ENCODE data around the gene IFIT1B.

The IFIT1B gene

DNA sequence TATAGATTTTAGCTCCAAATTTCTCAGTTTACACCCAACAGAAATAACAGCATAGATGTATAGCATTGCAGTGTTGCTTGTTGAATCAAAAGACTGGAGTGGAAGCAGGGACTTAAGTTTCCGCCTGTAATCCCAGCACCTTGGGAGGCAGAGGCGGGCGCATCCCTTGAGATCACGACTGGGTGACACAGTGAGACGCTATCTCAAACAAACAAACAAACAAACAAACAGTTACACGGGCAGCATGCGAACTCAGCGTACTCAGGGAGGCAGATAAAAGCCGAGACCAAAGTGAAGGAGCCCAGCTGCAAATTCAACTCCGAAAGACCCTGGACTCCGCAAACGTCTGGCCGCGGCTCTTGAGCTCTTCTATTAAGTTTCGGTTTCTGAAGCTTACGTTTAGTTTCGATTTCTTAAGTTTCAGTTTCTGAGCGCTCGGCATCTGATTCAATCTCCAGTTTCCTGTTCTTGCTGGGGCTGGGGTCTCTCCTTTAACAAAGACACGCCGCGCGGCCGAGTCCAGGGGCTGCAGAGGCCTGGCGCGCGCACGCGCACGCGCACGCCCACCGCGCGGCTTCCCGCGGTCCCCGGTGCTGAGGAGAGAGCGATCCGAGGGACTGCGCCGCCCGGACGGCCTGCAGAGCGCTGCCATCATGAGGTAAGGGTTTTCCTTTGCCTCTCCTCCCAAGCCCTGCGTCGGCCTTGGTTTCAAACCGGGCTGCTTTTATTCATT is 36.5 kb downstream of the IFIT1B start, which contains the start of gene IFIT5:
Gene IFIT5, plus strand, starts transcription at position 423 of the 733 bp plus-strand sequence. Its CDS starts 231 bp downstream, at position 654.
- peak; percentile 70 for DNase-seq

DNA sequence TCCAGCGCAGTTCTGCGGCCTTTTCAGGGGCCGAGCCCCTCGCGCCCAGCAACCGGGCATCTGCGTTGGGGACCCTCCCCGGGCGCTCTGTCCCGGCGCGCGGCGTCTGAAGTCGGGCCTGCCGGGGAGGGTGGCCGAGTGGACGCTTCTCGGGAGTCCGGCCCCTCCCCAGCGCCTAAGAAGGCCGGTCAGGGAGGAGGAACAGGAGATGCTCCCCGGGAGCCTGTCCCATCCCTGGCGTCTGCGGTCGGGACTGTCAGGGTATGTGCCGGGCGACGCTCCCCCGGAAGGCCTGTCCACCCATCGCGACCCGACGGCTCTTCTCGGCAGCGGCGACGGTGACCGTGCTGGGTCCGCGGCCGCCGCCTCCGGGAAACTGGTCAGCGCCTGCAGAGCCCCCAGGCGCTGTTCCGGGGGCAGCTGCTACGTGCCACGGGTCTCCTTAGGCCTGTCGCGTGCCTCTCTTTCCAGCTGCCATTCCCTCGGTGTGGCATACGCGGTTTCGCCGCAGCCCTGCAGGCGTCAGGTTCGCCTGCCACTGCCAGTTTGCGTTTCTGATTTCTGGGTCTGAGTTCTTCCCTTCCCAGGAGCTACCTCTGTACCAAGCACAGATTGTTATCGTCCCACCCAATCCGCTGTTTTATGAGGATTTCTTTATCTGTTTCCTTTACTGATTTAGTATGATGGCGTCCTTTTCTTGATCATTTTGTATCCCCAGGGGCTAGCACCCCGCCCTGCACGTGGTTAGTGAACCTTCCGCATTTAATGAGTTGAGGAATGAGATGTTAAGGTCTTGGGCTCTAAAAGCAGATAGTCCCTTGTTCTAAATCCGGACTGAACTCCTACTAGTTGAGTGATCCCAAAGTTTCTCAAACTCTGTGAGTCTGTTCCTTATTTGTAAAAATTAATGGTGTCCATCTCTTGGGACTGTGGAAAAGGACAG is 37.3 kb downstream of the IFIT1B start:
- DNase-seq = peak; percentile 35

DNA sequence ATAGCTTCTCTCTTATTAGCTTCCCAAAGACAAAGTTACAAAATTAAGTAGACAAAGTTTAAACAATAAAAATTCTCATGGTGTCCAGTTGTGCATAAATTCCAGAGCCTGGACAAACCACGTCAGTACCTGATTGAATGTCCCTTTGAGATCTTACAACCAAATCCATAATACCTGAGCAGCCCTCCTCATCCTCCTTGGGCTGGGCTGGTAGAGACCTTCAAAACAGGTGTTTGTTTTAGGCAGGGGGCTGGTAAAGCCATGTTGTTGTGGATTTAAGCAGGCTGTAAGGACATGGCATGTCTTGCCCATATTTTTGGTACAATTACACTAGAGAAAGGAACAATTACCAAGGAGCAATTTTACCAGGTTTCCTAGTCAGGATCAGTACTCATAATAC is 38.6 kb downstream of the IFIT1B start:
- DNase-seq = no peak

DNA sequence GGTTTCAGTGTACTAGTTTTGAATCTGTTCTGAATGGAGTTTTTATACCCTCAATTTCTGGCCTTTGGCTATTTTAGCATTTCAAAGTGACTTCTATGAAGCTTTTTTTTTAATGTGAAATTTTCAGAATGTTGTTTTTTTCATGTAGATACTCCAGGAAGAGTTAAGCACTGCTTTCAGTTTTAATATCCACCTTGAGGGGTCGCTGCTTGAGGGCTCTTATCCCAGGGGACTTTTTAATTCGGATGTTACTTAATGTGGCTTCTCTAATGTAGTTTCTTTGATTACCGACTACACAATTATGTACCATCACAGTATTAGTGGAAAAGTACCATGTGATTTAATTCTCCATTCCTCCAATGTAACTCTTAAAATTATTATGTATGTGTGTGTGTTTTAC is 41.7 kb downstream of the IFIT1B start:
- DNase-seq = peak; percentile 31

DNA sequence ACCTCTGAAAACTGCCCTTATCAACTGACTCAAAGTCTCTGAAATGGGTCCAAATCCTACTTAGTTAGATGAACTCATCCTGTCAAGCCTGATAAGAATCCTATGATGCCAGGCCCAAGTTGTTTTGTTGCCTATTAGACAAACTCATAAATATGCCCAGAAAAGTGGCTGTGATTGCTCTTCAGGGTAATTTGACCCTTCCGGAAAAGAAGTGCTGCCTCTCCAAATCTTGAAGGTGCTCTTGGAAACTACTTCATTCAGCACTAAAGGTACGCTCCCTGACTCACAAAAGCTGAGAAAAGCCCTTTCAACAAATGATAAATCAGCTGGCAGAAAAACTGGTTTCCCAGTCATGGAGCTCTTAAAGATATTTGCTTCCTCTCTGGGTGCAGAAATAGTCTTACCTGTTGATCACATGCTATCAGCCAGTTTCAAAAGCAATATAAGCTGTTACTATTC is 43.2 kb downstream of the IFIT1B start:
- DNase-seq = no peak

DNA sequence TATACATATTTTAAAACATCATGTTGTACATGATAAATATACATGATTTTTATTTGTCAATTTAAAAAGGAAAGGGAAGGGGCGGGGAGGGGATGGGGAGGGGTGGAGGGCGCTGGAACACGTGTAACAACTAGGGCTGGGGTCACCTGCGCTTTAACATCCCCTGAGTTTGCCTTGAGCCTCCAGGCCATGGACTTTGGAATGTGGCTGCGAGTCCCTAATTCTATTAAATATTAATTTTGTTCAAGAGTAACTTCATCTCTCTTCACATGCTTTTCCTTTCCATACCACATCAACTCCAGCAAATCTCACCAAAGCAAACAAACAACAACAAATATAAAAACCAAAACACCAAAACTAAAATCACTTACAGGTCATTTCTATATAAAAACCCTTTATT is 47.1 kb downstream of the IFIT1B start:
- no peak for DNase-seq

DNA sequence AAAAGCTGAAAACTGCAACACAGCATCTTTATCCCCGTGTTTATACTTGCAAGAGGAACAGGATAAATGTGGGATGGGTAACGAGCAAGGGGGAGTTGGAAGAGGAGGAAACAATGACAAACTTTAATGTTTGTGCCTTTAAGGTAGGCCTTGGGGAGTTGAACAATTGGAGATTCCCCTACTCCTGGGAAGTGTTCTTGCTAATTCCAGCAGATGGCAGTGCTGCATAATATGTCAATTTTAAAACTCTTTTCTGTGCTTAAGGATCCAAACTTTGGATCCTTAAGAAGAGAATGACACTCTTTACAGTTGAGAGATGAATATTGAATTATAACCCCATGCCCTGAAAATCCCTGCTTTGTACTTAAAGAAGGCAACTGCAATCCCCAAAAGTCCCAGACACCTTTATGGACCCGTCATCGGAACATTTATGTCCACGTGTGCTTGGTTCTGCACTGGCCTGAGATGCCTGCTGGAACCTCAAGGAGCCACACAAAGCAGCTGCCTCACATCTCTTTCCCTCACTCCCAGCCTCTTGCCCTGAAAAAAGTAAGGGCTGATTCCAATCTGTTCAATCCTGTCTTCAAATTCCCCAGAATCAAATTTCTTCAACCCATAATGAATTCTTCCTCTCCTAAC is 48.5 kb downstream of the IFIT1B start:
- peak; percentile 46 for DNase-seq

DNA sequence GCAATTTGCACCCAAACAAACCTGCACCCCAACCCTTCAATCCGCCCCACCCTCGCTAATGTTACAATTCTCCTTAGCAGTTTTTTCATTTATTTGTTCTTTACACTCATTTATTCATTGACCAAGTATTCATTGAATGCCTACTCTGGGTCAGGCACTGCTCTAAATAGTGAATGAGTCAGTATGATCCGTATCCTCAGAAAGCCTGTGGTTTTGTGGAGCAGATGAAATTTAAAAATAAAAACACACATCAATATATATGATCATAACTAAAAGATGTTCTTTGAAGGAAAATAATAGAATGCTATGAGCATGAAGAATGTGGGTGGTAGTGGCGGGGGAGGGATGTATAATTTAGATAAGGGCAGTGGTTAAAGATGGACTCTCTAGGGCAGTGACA is 49.8 kb downstream of the IFIT1B start:
- DNase-seq = no peak

DNA sequence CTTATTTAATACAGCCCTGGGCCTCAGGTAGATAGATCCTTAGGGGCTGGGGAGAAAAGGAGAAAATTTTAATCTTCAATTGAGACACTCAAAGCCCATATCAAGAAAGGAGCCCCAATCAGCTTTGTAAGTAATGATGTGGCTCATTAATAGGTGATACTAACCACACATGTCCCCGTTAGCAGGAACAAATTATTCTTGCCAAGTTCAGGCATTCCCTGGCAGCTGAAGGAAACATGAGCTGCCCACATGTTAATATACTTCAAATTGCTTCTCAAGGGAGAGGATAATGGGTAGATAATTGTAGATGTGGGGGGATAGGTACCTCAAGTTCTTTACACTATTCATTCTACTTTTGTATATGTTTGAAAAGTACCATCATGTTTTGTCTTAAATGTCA is 51.0 kb downstream of the IFIT1B start:
- DNase-seq = no peak

DNA sequence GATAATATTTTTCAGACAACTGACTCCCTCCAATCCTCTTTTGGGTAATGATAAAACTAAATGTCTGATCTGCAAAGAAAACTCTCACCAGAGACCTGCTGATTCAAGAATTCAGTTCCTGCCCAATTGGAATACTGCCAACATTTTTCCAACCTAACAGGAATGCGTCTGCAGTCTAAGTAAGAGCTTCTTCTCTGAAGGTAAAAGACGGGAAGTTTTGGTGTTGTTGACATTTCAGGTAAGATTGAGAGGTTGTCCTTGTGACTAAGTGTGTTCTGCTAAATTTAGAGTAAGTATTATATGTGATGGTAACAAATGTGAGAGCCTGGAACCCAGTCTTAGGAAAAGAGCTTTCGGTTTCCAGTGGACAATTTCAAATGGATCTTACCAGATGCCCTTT is 54.1 kb downstream of the IFIT1B start:
- DNase-seq = no peak

All from CD4-positive, alpha-beta T cell treated with Interleukin-4 for 4 hours (primary cell).